H1 (cell line): ENCODE results near the gene TUT7. TPM values are rescaled to one million over a fixed set of nuclear protein-coding genes. Genes with fewer than 3 reads are reported as not detected.

Experiments
- CTCF ChIA-PET: fragments of 300-600 bp; sonication (Branson Sonifier 250); formaldehyde crosslinking; loops from one replicate; lab custom pipeline; 2021; ENCODE audit not compliant: partially characterized antibody; lab: Charles Lee
- POLR2A ChIA-PET: fragments of 300-600 bp; sonication (Branson Sonifier 250); formaldehyde crosslinking; loops from one replicate; lab custom pipeline; 2021; ENCODE audit warnings: inconsistent platforms; ENCODE audit not compliant: partially characterized antibody; lab: Charles Lee
- DNase-seq, 2 experiments: peaks; one replicate each; pipeline versions ENCODE4 v3.0.0 to v3.0.0-alpha.2; 2010 to 2022; ENCODE audit warnings: low spot score in 2 of 2, low read depth in 1 of 2, mixed read lengths in 1 of 2
- FAIRE-seq: peaks from 2 replicates; lab custom pipeline; 2011; peaks lifted over from hg19 to GRCh38; lab: Jason Lieb, UNC
- H2AFZ ChIP-seq: 2 replicates; pipeline ENCODE4 v1.8.1; 2012; ENCODE audit warnings: low read length, inconsistent platforms
- H2AK5ac ChIP-seq: 2 replicates; pipeline ENCODE4 v1.6.1; 2013; ENCODE audit warnings: low read depth, low read length
- H2BK120ac ChIP-seq: replicated peaks from 2 replicates; pipeline ENCODE3; 2013; ENCODE audit warnings: low read depth, low read length, inconsistent platforms
- H2BK12ac ChIP-seq: 2 replicates; pipeline ENCODE4 v1.6.1; 2013; ENCODE audit warnings: low read depth, low read length
- H2BK15ac ChIP-seq: 2 replicates; pipeline ENCODE4 v1.6.1; 2013; ENCODE audit warnings: low read length
- H2BK20ac ChIP-seq: 2 replicates; pipeline ENCODE4 v1.6.1; 2013; ENCODE audit warnings: low read length
- H2BK5ac ChIP-seq: 2 replicates; pipeline ENCODE4 v1.6.1; 2013; ENCODE audit warnings: low read depth, low read length
- H3K14ac ChIP-seq: 2 replicates; pipeline ENCODE4 v1.6.1; 2013; ENCODE audit warnings: inconsistent platforms; ENCODE audit not compliant: insufficient read length
- H3K18ac ChIP-seq: 2 replicates; pipeline ENCODE4 v1.6.1; 2013; ENCODE audit warnings: low read length; ENCODE audit errors: extremely low read depth
- H3K23ac ChIP-seq: 2 replicates; pipeline ENCODE4 v1.6.1; 2013; ENCODE audit warnings: inconsistent platforms; ENCODE audit not compliant: insufficient read length
- H3K23me2 ChIP-seq: 2 replicates; pipeline ENCODE4 v1.6.1; 2013; ENCODE audit warnings: low read depth, low read length
- H3K27ac ChIP-seq: 2 replicates; pipeline ENCODE4 v1.6.1; 2011; ENCODE audit warnings: low read depth, low read length, inconsistent platforms
- H3K27me3 ChIP-seq, 4 experiments: replicated peaks in 1 of 4; 1 replicate in 1 of 4; 2 replicates in 3 of 4; pipeline versions ENCODE4 v1.6.1 to v1.8.1; 2011 to 2013; ENCODE audit warnings: low read length in 3 of 4, mild to moderate bottlenecking in 3 of 4, inconsistent platforms in 2 of 4, mixed read lengths in 2 of 4, moderate library complexity in 1 of 4; ENCODE audit not compliant: control insufficient read depth in 3 of 4, insufficient read depth in 3 of 4; ENCODE audit errors: extremely low read depth in 1 of 4
- H3K36me3 ChIP-seq, 4 experiments: 2 replicates each; pipeline versions ENCODE4 v1.6.1 to v1.8.1; 2011 to 2013; ENCODE audit warnings: mild to moderate bottlenecking in 4 of 4, low read length in 3 of 4, moderate library complexity in 2 of 4, control low read depth in 1 of 4, inconsistent platforms in 1 of 4; ENCODE audit not compliant: insufficient read depth in 4 of 4, control insufficient read depth in 2 of 4
- H3K4ac ChIP-seq: replicated peaks from 2 replicates; pipeline ENCODE3; 2013; ENCODE audit warnings: low read length, low read depth, mixed read lengths, inconsistent platforms; ENCODE audit not compliant: insufficient read length
- H3K4me1 ChIP-seq, 4 experiments: replicated peaks in 1 of 4; 1 replicate in 1 of 4; 2 replicates in 3 of 4; pipeline versions ENCODE4 v1.6.1 to v1.8.1; 2011 to 2013; ENCODE audit warnings: low read length in 3 of 4, inconsistent platforms in 2 of 4, mixed read lengths in 1 of 4; ENCODE audit not compliant: insufficient read depth in 4 of 4, control insufficient read depth in 3 of 4
- H3K4me2 ChIP-seq, 2 experiments: 2 replicates each; pipeline versions ENCODE4 v1.6.1 to v1.8.1; 2011 to 2013; ENCODE audit warnings: low read depth in 2 of 2, low read length in 2 of 2, control low read depth in 1 of 2, inconsistent platforms in 1 of 2, mild to moderate bottlenecking in 1 of 2; ENCODE audit not compliant: insufficient read depth in 1 of 2
- H3K4me3 ChIP-seq, 4 experiments: fragments of 200-600, 300-600 bp in 1 of 4; sonication (generic), shearing (Covaris generic), sonication (Bioruptor Twin) in 1 of 4; 2 replicates each; pipeline versions ENCODE4 v1.5.1 to v1.8.1; 2011 to 2016; ENCODE audit warnings: low read length in 4 of 4, low read depth in 3 of 4, control low read depth in 2 of 4, inconsistent platforms in 2 of 4, mild to moderate bottlenecking in 2 of 4, mixed read lengths in 1 of 4, moderate library complexity in 1 of 4; ENCODE audit not compliant: insufficient read depth in 2 of 4; ENCODE audit errors: extremely low read depth in 1 of 4
- H3K56ac ChIP-seq: replicated peaks from 2 replicates; pipeline ENCODE3; 2013; ENCODE audit warnings: low read depth, mild to moderate bottlenecking, mixed read lengths, low read length, inconsistent platforms; ENCODE audit not compliant: insufficient read length
- H3K79me1 ChIP-seq: 2 replicates; pipeline ENCODE4 v1.6.1; 2013; ENCODE audit warnings: low read depth, low read length, control low read depth
- H3K79me2 ChIP-seq, 2 experiments: 2 replicates each; pipeline versions ENCODE4 v1.6.1 to v1.8.1; 2012 to 2013; ENCODE audit warnings: low read length in 2 of 2, mild to moderate bottlenecking in 2 of 2, inconsistent platforms in 1 of 2; ENCODE audit not compliant: insufficient read depth in 2 of 2, control insufficient read depth in 1 of 2
- H3K9ac ChIP-seq, 4 experiments: replicated peaks in 1 of 4; 1 replicate in 1 of 4; 2 replicates in 3 of 4; pipeline versions ENCODE4 v1.6.1 to v1.8.1; 2011 to 2013; ENCODE audit warnings: low read depth in 3 of 4, low read length in 3 of 4, control low read depth in 2 of 4, mild to moderate bottlenecking in 2 of 4, moderate library complexity in 2 of 4, inconsistent platforms in 1 of 4; ENCODE audit errors: extremely low read depth in 1 of 4
- H3K9me3 ChIP-seq, 2 experiments: 2 replicates each; pipeline versions ENCODE4 v1.6.1 to v1.8.1; 2012 to 2013; ENCODE audit warnings: mild to moderate bottlenecking in 2 of 2, moderate library complexity in 2 of 2, control low read depth in 1 of 2, inconsistent platforms in 1 of 2, low read depth in 1 of 2, low read length in 1 of 2, mixed read lengths in 1 of 2; ENCODE audit not compliant: insufficient read depth in 2 of 2
- H4K20me1 ChIP-seq, 2 experiments: replicated peaks in 1 of 2; 2 replicates each; pipeline versions ENCODE3 to v1.8.1; 2011 to 2013; ENCODE audit warnings: inconsistent platforms in 2 of 2, low read length in 2 of 2, mild to moderate bottlenecking in 1 of 2; ENCODE audit not compliant: insufficient read depth in 2 of 2, control insufficient read depth in 1 of 2
- H4K5ac ChIP-seq: 2 replicates; pipeline ENCODE4 v1.6.1; 2013; ENCODE audit warnings: low read length, low read depth, mixed read lengths, inconsistent platforms; ENCODE audit not compliant: insufficient read length
- H4K8ac ChIP-seq: 2 replicates; pipeline ENCODE4 v1.8.0; 2013; ENCODE audit warnings: mild to moderate bottlenecking, moderate library complexity, low read length, inconsistent platforms; ENCODE audit not compliant: insufficient read depth; ENCODE audit errors: extremely low read depth
- H4K91ac ChIP-seq: replicated peaks from 2 replicates; pipeline ENCODE3; 2013; ENCODE audit warnings: low read length, mixed read lengths, inconsistent platforms; ENCODE audit not compliant: insufficient read length
- CBX8 ChIP-seq: fragments of 300-800, 300-1000 bp; sonication (generic); IDR thresholded peaks from 2 replicates; pipeline ENCODE4 v1.7.1; 2016; ENCODE audit warnings: low read depth, low read length, borderline replicate concordance
- EZH2 ChIP-seq: fragments of 200-600 bp; sonication (generic); IDR thresholded peaks from 2 replicates; pipeline ENCODE4 v1.7.1; 2012; ENCODE audit warnings: low read depth, mild to moderate bottlenecking, moderate library complexity, low read length, inconsistent platforms; ENCODE audit not compliant: severe bottlenecking
- GABPA ChIP-seq: IDR thresholded peaks from 2 replicates; pipeline ENCODE4 v1.6.1; 2011; ENCODE audit warnings: mild to moderate bottlenecking, low read length, moderate library complexity, borderline replicate concordance; ENCODE audit not compliant: insufficient read depth
- GTF2F1 ChIP-seq: IDR thresholded peaks from 2 replicates; pipeline ENCODE4 v1.6.1; 2012; ENCODE audit warnings: low read depth, low read length, improper control_type of control experiment, borderline replicate concordance
- HDAC6 ChIP-seq: IDR thresholded peaks from one replicate; pipeline ENCODE4 v1.7.1; 2012; ENCODE audit warnings: low read depth, mild to moderate bottlenecking, inconsistent platforms, low read length, moderate library complexity
- NANOG ChIP-seq: IDR thresholded peaks from 2 replicates; pipeline ENCODE4 v1.6.1; 2011; ENCODE audit warnings: low read length, low read depth, mild to moderate bottlenecking, inconsistent platforms; ENCODE audit not compliant: insufficient read depth, poor library complexity, severe bottlenecking
- RAD21 ChIP-seq, 2 experiments: IDR thresholded peaks in 1 of 2; conservative IDR thresholded peaks in 1 of 2; 2 replicates each; pipeline ENCODE4 v1.6.1; 2011; ENCODE audit warnings: low read depth in 2 of 2, low read length in 2 of 2, improper control_type of control experiment in 1 of 2, inconsistent platforms in 1 of 2, mild to moderate bottlenecking in 1 of 2, moderate library complexity in 1 of 2
- RFX5 ChIP-seq: IDR thresholded peaks from 2 replicates; pipeline ENCODE4 v1.6.1; 2011; ENCODE audit warnings: low read depth, low read length, improper control_type of control experiment, borderline replicate concordance
- SAP30 ChIP-seq: fragments of 300-600 bp; sonication (generic); IDR thresholded peaks from 2 replicates; pipeline ENCODE4 v1.7.1; 2012; ENCODE audit warnings: low read length, moderate library complexity, mild to moderate bottlenecking, inconsistent platforms; ENCODE audit not compliant: insufficient read depth, insufficient replicate concordance
- SIN3A ChIP-seq, 2 experiments: IDR thresholded peaks in 1 of 2; conservative IDR thresholded peaks in 1 of 2; 2 replicates each; pipeline ENCODE4 v1.6.1; 2011 to 2012; ENCODE audit warnings: low read length in 2 of 2, improper control_type of control experiment in 1 of 2, low read depth in 1 of 2, mild to moderate bottlenecking in 1 of 2
- SIX5 ChIP-seq: IDR thresholded peaks from 2 replicates; pipeline ENCODE4 v1.6.1; 2011; ENCODE audit warnings: mild to moderate bottlenecking, low read depth, low read length
- WGBS, 2 experiments: shearing (Covaris generic) in 1 of 2; methylation state at CpG; one replicate each; pipeline versions ENCODE4 v1.1.6 to v1.1.7; 2013 to 2015; ENCODE audit warnings: low lambda C conversion rate in 2 of 2, mixed read lengths in 2 of 2, inconsistent platforms in 1 of 2, low coverage in 1 of 2, missing lambda C conversion rate in 1 of 2; ENCODE audit not compliant: insufficient replicate concordance in 2 of 2, insufficient coverage in 1 of 2, insufficient read length in 1 of 2; ENCODE audit errors: extremely low coverage in 1 of 2, missing lambda C conversion rate in 1 of 2; 5-methylcytosine and 5-hydroxymethylcytosine counted together
- polyA plus RNA-seq, 7 experiments: library from polyadenylated mRNA; depleted of rRNA in 3 of 7; stranded (reverse) in 5 of 7; unstranded in 2 of 7; fragments of >200 nt in 5 of 7; fragments of 200-250 nt in 2 of 7; gene quantifications; 1 replicate in 5 of 7; 2 replicates in 1 of 7; 4 replicates in 1 of 7; pipeline versions ENCODE4 v1.2.1 to v1.2.3, GENCODE V29; 2011 to 2013; ENCODE audit warnings: missing spikeins in 2 of 7, mixed read lengths in 2 of 7
- total RNA-seq: library from RNA; stranded (reverse); fragmentation: NEBNext Ultra II Directional; extraction: Animal tissue kit (Norgen Biotek cat#: 25700); gene quantifications from 2 replicates; pipeline ENCODE4 v1.2.1, GENCODE V29; 2021
- TF ChIP-seq, protein P1 (sequence below): IDR thresholded peaks from 2 replicates; pipeline ENCODE4 v1.6.1; 2012; ENCODE audit warnings: inconsistent platforms

Gene TUT7
- total and polyA plus RNA-seq, 2 of the 8 experiments (the other 6 are each of a cell fraction or from before 2014, with no cell fraction given): 4.8 to 19.3 TPM

GRCh38 chr9:86272221-86272620 is 82.0 kb downstream of the TUT7 start:
- Histone ChIP-seq H4K5ac (no peak overlapping the region), H3K14ac (no peak overlapping the region), H3K18ac (no peak overlapping the region), H3K79me1 (peaks cover 7% of the 10 kb centered on the region), H3K23me2 (no peaks in the 10 kb centered on the region), H2BK15ac (no peak overlapping the region), H2AK5ac (no peak overlapping the region), H3K56ac (no peak overlapping the region), H3K4me1 (no peaks in the 10 kb centered on the region), H3K27me3 (no peaks in the 10 kb centered on the region), H3K27ac (no peak overlapping the region), H2BK20ac (no peak overlapping the region), H2BK12ac (no peak overlapping the region), H3K9me3 (no peaks in the 10 kb centered on the region; a peak in 1 of 4 replicates), H2AFZ (no peak overlapping the region), H2BK120ac (no peak overlapping the region), H4K91ac (no peak overlapping the region), H3K36me3 (peaks cover 5 to 36% (median 19%) of the 10 kb centered on the region in 4 experiments; a peak in 7 of 8 replicates), H3K4me2 (no peak overlapping the region)
- DNase-seq: no peak
- ChIA-PET POLR2A (no interaction called here), CTCF (no interaction called here)
- no peak for FAIRE-seq
- 98% methylated on average over 4 of the region's 4 CpGs; no CpG with 5 or more reads in 1 of the 2 experiments for WGBS, 2 experiments
- TF ChIP-seq EZH2: no peak
- TF ChIP-seq GABPA: no peak
- TF ChIP-seq CBX8: no peak
- TF ChIP-seq GTF2F1: no peak
- TF ChIP-seq SIX5: no peak
- no peak for TF ChIP-seq RAD21 (IDR thresholded peaks at IDR 0.05 in 1 of 2, conservative IDR thresholded peaks at IDR 0.05 in 1 of 2; ENCODE audit: low read depth in 2 of 2, low read length in 2 of 2)
- no peak for TF ChIP-seq SIN3A (conservative IDR thresholded peaks at IDR 0.05 in 1 of 2, IDR thresholded peaks at IDR 0.05 in 1 of 2; ENCODE audit: low read depth in 1 of 2, low read length in 2 of 2)
- no peak for TF ChIP-seq HDAC6
- TF ChIP-seq, protein P1, sequence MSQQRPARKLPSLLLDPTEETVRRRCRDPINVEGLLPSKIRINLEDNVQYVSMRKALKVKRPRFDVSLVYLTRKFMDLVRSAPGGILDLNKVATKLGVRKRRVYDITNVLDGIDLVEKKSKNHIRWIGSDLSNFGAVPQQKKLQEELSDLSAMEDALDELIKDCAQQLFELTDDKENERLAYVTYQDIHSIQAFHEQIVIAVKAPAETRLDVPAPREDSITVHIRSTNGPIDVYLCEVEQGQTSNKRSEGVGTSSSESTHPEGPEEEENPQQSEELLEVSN: no peak
- TF ChIP-seq SAP30: no peak
- no peak for TF ChIP-seq RFX5
- no peak for TF ChIP-seq NANOG
- TF ChIP-seq, all 59 proteins: peak for 0
- Histone ChIP-seq H4K8ac (no peak overlapping the region), H3K79me2 (peaks cover 0 to 31% of the 10 kb centered on the region in 2 experiments; a peak in 2 of 4 replicates), H3K4ac (no peak overlapping the region), H3K9ac (no peak overlapping the region), H2BK5ac (no peak overlapping the region), H3K4me3 (no peak overlapping the region), H3K23ac (no peak overlapping the region), H4K20me1 (peaks cover 1 to 6% of the 10 kb centered on the region in 2 experiments)
